Lung (tissue), 12 donors: Measurements from ENCODE around the gene KNDC1. TPM values are rescaled to one million over a fixed set of nuclear protein-coding genes. Genes with fewer than 3 reads are reported as not detected.

Experiments
- ATAC-seq: fragments of 200-7000 bp; cut with Tn5 transposase; one replicate; pipeline ENCODE4 v1.9.1; 2020; ENCODE audit warnings: moderate number of reproducible peaks; ENCODE audit not compliant: insufficient read depth, low FRiP score
- DNase-seq, 3 donors: peaks; one replicate each; pipeline ENCODE4 v3.0.0-alpha.2; 2013 to 2017
- H3K27ac ChIP-seq, 2 donors: one replicate each; pipeline ENCODE4 v1.5.1; 2013; ENCODE audit warnings: mild to moderate bottlenecking in 2 of 2, moderate library complexity in 2 of 2, control low read depth in 1 of 2, inconsistent platforms in 1 of 2, low read depth in 1 of 2, low read length in 1 of 2
- H3K27me3 ChIP-seq, 3 donors: one replicate each; pipeline ENCODE4 v1.5.1; 2013; ENCODE audit warnings: low read length in 2 of 3; ENCODE audit not compliant: control insufficient read depth in 3 of 3, insufficient read depth in 3 of 3
- H3K36me3 ChIP-seq, 4 donors: one replicate each; pipeline ENCODE4 v1.5.1; 2013; ENCODE audit warnings: low read length in 4 of 4, mild to moderate bottlenecking in 1 of 4, moderate library complexity in 1 of 4; ENCODE audit not compliant: control insufficient read depth in 4 of 4, insufficient read depth in 4 of 4
- H3K4me1 ChIP-seq, 5 donors: one replicate each; pipeline ENCODE4 v1.5.1; 2013; ENCODE audit warnings: low read length in 5 of 5, mild to moderate bottlenecking in 2 of 5, moderate library complexity in 1 of 5; ENCODE audit not compliant: control insufficient read depth in 5 of 5, insufficient read depth in 5 of 5
- H3K4me3 ChIP-seq: one replicate; pipeline ENCODE4 v1.5.1; 2013; ENCODE audit warnings: mild to moderate bottlenecking, control low read depth, moderate library complexity
- H3K9ac ChIP-seq, 2 donors: one replicate each; pipeline ENCODE4 v1.5.1; 2013; ENCODE audit warnings: low read length in 2 of 2, control low read depth in 1 of 2; ENCODE audit not compliant: insufficient read depth in 1 of 2
- H3K9me3 ChIP-seq, 4 donors: one replicate each; pipeline ENCODE4 v1.5.1; 2013; ENCODE audit warnings: low read length in 3 of 4, mild to moderate bottlenecking in 1 of 4, moderate library complexity in 1 of 4; ENCODE audit not compliant: control insufficient read depth in 4 of 4, insufficient read depth in 3 of 4
- WGBS, 2 donors: extraction: QIAGEN DNeasy Blood & Tissue Kit; methylation state at CpG; one replicate each; pipeline ENCODE4 v1.1.7; 2013; 5-methylcytosine and 5-hydroxymethylcytosine counted together
- polyA plus RNA-seq, 2 donors: library from polyadenylated mRNA; stranded (reverse); fragments of 200-250 nt; gene quantifications; one replicate each; pipeline ENCODE4 v1.2.1, GENCODE V29; 2013
- total RNA-seq, 2 donors: library from RNA; depleted of rRNA in 1 of 2; stranded (reverse); fragments of >200 nt in 1 of 2; gene quantifications; one replicate each; pipeline ENCODE4 v1.2.1, GENCODE V29; 2014 to 2021
- TF ChIP-seq, protein P1 (sequence below): IDR thresholded peaks from 2 replicates; pipeline ENCODE4 v1.5.1; 2012; ENCODE audit warnings: mild to moderate bottlenecking; ENCODE audit errors: control extremely low read depth, extremely low read depth
- donor health status: control.
- donor health status: control.
- donor health status: Bipolar disorder and iron deficiency.
- donor health status: healthy.
- donor health status: DM: yes; HTN: yes; CAD: no.

KNDC1 gene
- total and polyA plus RNA-seq, 4 donors, result 3.2 to 21.0 (median 6.7) TPM

GRCh38 chr10:133182190-133182589, 22.2 kb downstream of the KNDC1 start:
- TF ChIP-seq, protein P1, sequence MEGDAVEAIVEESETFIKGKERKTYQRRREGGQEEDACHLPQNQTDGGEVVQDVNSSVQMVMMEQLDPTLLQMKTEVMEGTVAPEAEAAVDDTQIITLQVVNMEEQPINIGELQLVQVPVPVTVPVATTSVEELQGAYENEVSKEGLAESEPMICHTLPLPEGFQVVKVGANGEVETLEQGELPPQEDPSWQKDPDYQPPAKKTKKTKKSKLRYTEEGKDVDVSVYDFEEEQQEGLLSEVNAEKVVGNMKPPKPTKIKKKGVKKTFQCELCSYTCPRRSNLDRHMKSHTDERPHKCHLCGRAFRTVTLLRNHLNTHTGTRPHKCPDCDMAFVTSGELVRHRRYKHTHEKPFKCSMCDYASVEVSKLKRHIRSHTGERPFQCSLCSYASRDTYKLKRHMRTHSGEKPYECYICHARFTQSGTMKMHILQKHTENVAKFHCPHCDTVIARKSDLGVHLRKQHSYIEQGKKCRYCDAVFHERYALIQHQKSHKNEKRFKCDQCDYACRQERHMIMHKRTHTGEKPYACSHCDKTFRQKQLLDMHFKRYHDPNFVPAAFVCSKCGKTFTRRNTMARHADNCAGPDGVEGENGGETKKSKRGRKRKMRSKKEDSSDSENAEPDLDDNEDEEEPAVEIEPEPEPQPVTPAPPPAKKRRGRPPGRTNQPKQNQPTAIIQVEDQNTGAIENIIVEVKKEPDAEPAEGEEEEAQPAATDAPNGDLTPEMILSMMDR, result no peak
- Histone ChIP-seq H3K27me3 (no peaks in the 10 kb centered on the region), H3K36me3 (peaks cover 0 to 7% (median 2%) of the 10 kb centered on the region in 4 donors), H3K9ac (no peak overlapping the region), H3K9me3 (peaks cover 0 to 12% (median 0%) of the 10 kb centered on the region in 4 donors), H3K27ac (no peak overlapping the region), H3K4me3 (no peak overlapping the region), H3K4me1 (no peaks in the 10 kb centered on the region)
- ATAC-seq (no peak), DNase-seq (no peak)
- 76 to 85% methylated on average over 14 of the region's 14 CpGs for WGBS, 2 donors

DNA sequence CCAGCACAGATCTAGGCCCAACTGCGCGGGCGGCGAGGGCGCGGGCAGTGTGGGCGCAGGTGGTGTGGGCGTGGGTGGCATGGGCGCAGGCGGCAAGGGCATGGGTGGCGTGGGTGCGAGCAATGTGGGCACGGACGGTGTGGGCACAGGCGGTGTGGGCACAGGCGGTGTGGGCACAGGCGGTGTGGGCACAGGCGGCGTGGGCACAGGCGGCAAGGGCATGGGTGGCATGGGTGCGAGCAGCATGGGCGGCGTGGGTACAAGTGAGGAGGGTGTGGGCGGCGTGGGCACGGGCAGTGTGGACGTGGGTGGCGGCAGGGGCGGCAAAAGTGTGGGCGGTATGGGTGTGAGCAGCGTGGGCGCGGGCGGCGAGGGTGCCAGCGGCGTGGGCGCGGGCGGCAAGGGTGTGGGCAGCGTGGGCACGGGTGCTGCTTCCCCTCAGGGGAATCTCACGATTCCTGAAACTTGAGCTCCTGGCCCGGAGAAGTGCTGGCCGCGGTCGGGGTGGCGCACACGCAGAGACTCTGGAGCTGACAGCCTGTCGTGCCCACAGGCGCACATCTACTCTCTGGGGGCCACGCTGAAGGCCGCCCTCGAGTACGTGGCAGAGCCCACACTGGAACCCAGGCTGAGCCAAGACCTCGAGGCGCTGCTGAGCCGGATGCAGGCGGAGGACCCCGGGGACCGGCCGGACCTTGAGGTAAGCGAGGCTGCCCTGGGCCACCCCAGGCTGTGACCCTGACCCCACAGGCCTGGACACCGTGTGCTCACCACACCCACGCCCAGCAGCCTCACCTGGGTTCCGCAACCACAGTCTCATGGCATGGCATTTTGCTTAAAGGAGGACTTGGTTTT, 23.0 kb downstream of the KNDC1 start:
- H3K36me3 ChIP-seq, result peaks cover 0 to 7% (median 2%) of the 10 kb centered on the region in 4 donors
- no peak overlapping the region for H3K4me3 ChIP-seq
- TF ChIP-seq, protein P1, result no peak
- 93 to 95% methylated on average over 66 of the region's 66 CpGs for WGBS, 2 donors
- peaks cover 0 to 4% (median 0%) of the 10 kb centered on the region in 4 donors for H3K9me3 ChIP-seq
- H3K27ac ChIP-seq, result no peak overlapping the region
- no peak overlapping the region for H3K9ac ChIP-seq
- H3K27me3 ChIP-seq, result no peaks in the 10 kb centered on the region
- ATAC-seq, result no peak
- no peak for DNase-seq
- no peaks in the 10 kb centered on the region for H3K4me1 ChIP-seq

- H3K36me3 ChIP-seq, result peaks cover 0 to 7% (median 2%) of the 10 kb centered on the region in 4 donors
- no peak overlapping the region for H3K27ac ChIP-seq
- peaks cover 0 to 4% (median 0%) of the 10 kb centered on the region in 4 donors for H3K9me3 ChIP-seq
- H3K4me1 ChIP-seq, result no peaks in the 10 kb centered on the region
- no peak for ATAC-seq
- no peak overlapping the region for H3K9ac ChIP-seq
- H3K27me3 ChIP-seq, result no peaks in the 10 kb centered on the region
- no peak for DNase-seq
- WGBS, 2 donors, result 87 to 88% methylated on average over 21 of the region's 21 CpGs
- TF ChIP-seq, protein P1, result no peak
- no peak overlapping the region for H3K4me3 ChIP-seq
Measured at GRCh38 chr10:133183646-133184378, 23.8 kb downstream of the KNDC1 start.
